Fibroblast of lung (primary cell): ENCODE results near the gene NPM1.

ENCODE experiments used
- EZH2 ChIP-seq: IDR thresholded peaks from 2 replicates; pipeline ENCODE4 v1.5.1; 2012; ENCODE audit warnings: low read length, control low read depth, mild to moderate bottlenecking; ENCODE audit errors: missing control alignments
- TF ChIP-seq, protein P1 (sequence below), 2 donors: IDR thresholded peaks in 1 of 2; conservative IDR thresholded peaks in 1 of 2; 1 replicate in 1 of 2; 2 replicates in 1 of 2; pipeline ENCODE4 v1.5.1; 2011 to 2012; ENCODE audit warnings: low read length in 2 of 2, control low read depth in 1 of 2, inconsistent platforms in 1 of 2, low read depth in 1 of 2, mild to moderate bottlenecking in 1 of 2

DNA sequence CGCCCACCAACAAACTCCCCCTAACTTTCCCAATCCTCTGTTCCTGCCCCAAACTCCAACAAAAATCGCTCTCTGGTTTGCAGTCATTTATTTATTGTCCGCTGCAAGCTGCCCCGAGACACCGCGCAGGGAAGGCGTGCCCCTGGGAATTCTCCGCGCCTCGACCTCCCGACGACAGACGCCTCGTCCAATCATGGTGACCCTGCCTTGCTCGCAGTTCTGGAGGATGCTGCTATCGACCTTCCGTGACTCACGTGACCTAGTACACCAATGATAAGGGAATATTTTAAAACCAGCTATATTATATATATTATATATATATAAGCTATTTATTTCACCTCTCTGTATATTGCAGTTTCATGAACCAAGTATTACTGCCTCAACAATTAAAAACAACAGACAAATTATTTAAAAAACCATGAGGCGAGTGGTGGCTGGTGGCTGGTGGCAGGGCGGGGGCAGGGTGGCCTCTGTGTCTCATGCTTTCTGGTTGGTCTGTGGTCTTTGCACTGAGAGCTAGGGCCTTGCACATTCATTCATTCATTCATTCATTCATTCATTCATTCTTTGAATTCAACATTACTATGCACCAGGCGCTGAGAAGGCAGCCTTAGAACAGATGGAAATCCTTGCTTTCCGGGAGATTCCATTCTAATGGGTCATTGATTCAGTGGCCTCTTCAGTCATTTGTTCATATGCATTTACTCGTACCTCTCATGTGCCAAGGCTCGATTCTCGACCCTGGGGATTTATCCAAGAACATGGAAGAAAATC lies 69.7 kb downstream of the NPM1 start:
- TF ChIP-seq, protein P1, sequence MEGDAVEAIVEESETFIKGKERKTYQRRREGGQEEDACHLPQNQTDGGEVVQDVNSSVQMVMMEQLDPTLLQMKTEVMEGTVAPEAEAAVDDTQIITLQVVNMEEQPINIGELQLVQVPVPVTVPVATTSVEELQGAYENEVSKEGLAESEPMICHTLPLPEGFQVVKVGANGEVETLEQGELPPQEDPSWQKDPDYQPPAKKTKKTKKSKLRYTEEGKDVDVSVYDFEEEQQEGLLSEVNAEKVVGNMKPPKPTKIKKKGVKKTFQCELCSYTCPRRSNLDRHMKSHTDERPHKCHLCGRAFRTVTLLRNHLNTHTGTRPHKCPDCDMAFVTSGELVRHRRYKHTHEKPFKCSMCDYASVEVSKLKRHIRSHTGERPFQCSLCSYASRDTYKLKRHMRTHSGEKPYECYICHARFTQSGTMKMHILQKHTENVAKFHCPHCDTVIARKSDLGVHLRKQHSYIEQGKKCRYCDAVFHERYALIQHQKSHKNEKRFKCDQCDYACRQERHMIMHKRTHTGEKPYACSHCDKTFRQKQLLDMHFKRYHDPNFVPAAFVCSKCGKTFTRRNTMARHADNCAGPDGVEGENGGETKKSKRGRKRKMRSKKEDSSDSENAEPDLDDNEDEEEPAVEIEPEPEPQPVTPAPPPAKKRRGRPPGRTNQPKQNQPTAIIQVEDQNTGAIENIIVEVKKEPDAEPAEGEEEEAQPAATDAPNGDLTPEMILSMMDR (conservative IDR thresholded peaks at IDR 0.05 in 1 of 2, IDR thresholded peaks at IDR 0.05 in 1 of 2; ENCODE audit: low read depth in 1 of 2, low read length in 2 of 2), result no peak
- TF ChIP-seq EZH2, result no peak
